GM23248 (cell line): Measurements from ENCODE around the gene WASHC4.

Source experiments
- EZH2 ChIP-seq: fragments of 200-600 bp; sonication (generic); IDR thresholded peaks from 2 replicates; pipeline ENCODE4 v1.6.1; 2018; ENCODE audit warnings: antibody characterized with exemption, mild to moderate bottlenecking; ENCODE audit not compliant: insufficient read depth, poor library complexity, severe bottlenecking
- EZH2phosphoT487 ChIP-seq: fragments of 200-600 bp; sonication (generic); IDR thresholded peaks from 2 replicates; pipeline ENCODE4 v1.6.1; 2018; ENCODE audit warnings: antibody characterized with exemption, moderate library complexity, mild to moderate bottlenecking, low read depth; ENCODE audit not compliant: insufficient read depth

GRCh38 chr12:105175397-105175990 is 68.0 kb downstream of the WASHC4 start:
- no peak for TF ChIP-seq EZH2phosphoT487
- TF ChIP-seq EZH2, result no peak
